Mesenchymal stem cell (in vitro differentiated cells and primary cell): ENCODE results near the gene GLO1. TPM values are rescaled to one million over a fixed set of nuclear protein-coding genes. Genes with fewer than 3 reads are reported as not detected.

ENCODE experiments used
- DNase-seq: peaks from one replicate; pipeline ENCODE4 v3.0.0-alpha.2; 2013
- H2AFZ ChIP-seq: one replicate; pipeline ENCODE4 v1.6.1; 2013; ENCODE audit warnings: low read depth, mild to moderate bottlenecking, control low read depth, inconsistent platforms, low read length, moderate library complexity
- H2AK5ac ChIP-seq: 2 replicates; pipeline ENCODE4 v1.6.1; 2013; ENCODE audit warnings: low read length, moderate library complexity, mild to moderate bottlenecking, inconsistent platforms; ENCODE audit not compliant: severe bottlenecking
- H2BK120ac ChIP-seq: one replicate; pipeline ENCODE4 v1.6.1; 2013; ENCODE audit warnings: low read depth, mild to moderate bottlenecking, inconsistent platforms, low read length, moderate library complexity
- H2BK12ac ChIP-seq, 2 experiments: one replicate each; pipeline ENCODE4 v1.6.1; 2013; ENCODE audit warnings: inconsistent platforms in 2 of 2, low read length in 2 of 2, mild to moderate bottlenecking in 2 of 2, moderate library complexity in 2 of 2, control low read depth in 1 of 2
- H2BK15ac ChIP-seq: one replicate; pipeline ENCODE4 v1.6.1; 2013; ENCODE audit warnings: mild to moderate bottlenecking, low read depth, inconsistent platforms; ENCODE audit not compliant: poor library complexity, severe bottlenecking
- H2BK5ac ChIP-seq: 2 replicates; pipeline ENCODE4 v1.6.1; 2013; ENCODE audit warnings: low read depth, mild to moderate bottlenecking, low read length, control low read depth, inconsistent platforms; ENCODE audit not compliant: poor library complexity, severe bottlenecking
- H3K14ac ChIP-seq, 2 experiments: one replicate each; pipeline ENCODE4 v1.6.1; 2013; ENCODE audit warnings: inconsistent platforms in 2 of 2, low read length in 2 of 2, control low read depth in 1 of 2, mild to moderate bottlenecking in 1 of 2, moderate library complexity in 1 of 2
- H3K18ac ChIP-seq, 2 experiments: one replicate each; pipeline ENCODE4 v1.6.1; 2013; ENCODE audit warnings: inconsistent platforms in 2 of 2, low read length in 2 of 2, control low read depth in 1 of 2, low read depth in 1 of 2, mild to moderate bottlenecking in 1 of 2
- H3K23ac ChIP-seq, 2 experiments: one replicate each; pipeline ENCODE4 v1.6.1; 2013; ENCODE audit warnings: inconsistent platforms in 2 of 2, low read length in 2 of 2, mild to moderate bottlenecking in 2 of 2, moderate library complexity in 2 of 2, control low read depth in 1 of 2
- H3K27ac ChIP-seq: 2 replicates; pipeline ENCODE4 v1.5.1; 2013; ENCODE audit warnings: mild to moderate bottlenecking, moderate library complexity, low read length, control low read depth, inconsistent platforms; ENCODE audit not compliant: poor library complexity, severe bottlenecking
- H3K27me3 ChIP-seq, 2 experiments: 2 replicates each; pipeline versions ENCODE4 v1.6.1 to v1.7.0; 2013; ENCODE audit warnings: low read length in 2 of 2, mild to moderate bottlenecking in 2 of 2, moderate library complexity in 2 of 2, control low read depth in 1 of 2, inconsistent platforms in 1 of 2; ENCODE audit not compliant: control insufficient read depth in 1 of 2, insufficient read depth in 1 of 2
- H3K36me3 ChIP-seq, 2 experiments: 2 replicates each; pipeline versions ENCODE4 v1.6.1 to v1.7.0; 2013; ENCODE audit warnings: low read length in 2 of 2, control low read depth in 1 of 2, inconsistent platforms in 1 of 2, low read depth in 1 of 2, mild to moderate bottlenecking in 1 of 2; ENCODE audit not compliant: insufficient read depth in 2 of 2, control insufficient read depth in 1 of 2
- H3K4ac ChIP-seq, 2 experiments: one replicate each; pipeline ENCODE4 v1.6.1; 2013; ENCODE audit warnings: inconsistent platforms in 2 of 2, low read length in 2 of 2, mild to moderate bottlenecking in 2 of 2, moderate library complexity in 2 of 2, control low read depth in 1 of 2, low read depth in 1 of 2
- H3K4me1 ChIP-seq: 2 replicates; pipeline ENCODE4 v1.6.1; 2013; ENCODE audit warnings: low read depth, low read length, control low read depth; ENCODE audit not compliant: control insufficient read depth, insufficient read depth
- H3K4me2 ChIP-seq: 2 replicates; pipeline ENCODE4 v1.6.1; 2013; ENCODE audit warnings: low read length, mild to moderate bottlenecking, inconsistent platforms; ENCODE audit not compliant: poor library complexity, severe bottlenecking
- H3K4me3 ChIP-seq, 2 experiments: 2 replicates each; pipeline versions ENCODE4 v1.5.1 to v1.7.0; 2013; ENCODE audit warnings: low read length in 2 of 2, mild to moderate bottlenecking in 2 of 2, control low read depth in 1 of 2, low read depth in 1 of 2; ENCODE audit not compliant: insufficient read depth in 1 of 2
- H3K79me1 ChIP-seq: replicated peaks from 2 replicates; pipeline ENCODE4 v1.6.1; 2013; ENCODE audit warnings: mild to moderate bottlenecking, control low read depth, low read length, inconsistent platforms; ENCODE audit not compliant: poor library complexity, severe bottlenecking
- H3K9ac ChIP-seq: 2 replicates; pipeline ENCODE4 v1.7.0; 2013; ENCODE audit warnings: mild to moderate bottlenecking, low read length, moderate library complexity
- H3K9me3 ChIP-seq: 2 replicates; pipeline ENCODE4 v1.7.0; 2013; ENCODE audit warnings: mild to moderate bottlenecking, low read length; ENCODE audit not compliant: control insufficient read depth
- H4K8ac ChIP-seq: one replicate; pipeline ENCODE4 v1.6.1; 2013; ENCODE audit warnings: inconsistent platforms, mild to moderate bottlenecking, low read length, moderate library complexity
- H4K91ac ChIP-seq: one replicate; pipeline ENCODE4 v1.6.1; 2013; ENCODE audit warnings: mild to moderate bottlenecking, low read length, inconsistent platforms
- WGBS: methylation state at CpG from one replicate; pipeline ENCODE4 v1.1.7; 2013; ENCODE audit warnings: mixed read lengths; 5-methylcytosine and 5-hydroxymethylcytosine counted together
- polyA plus RNA-seq, 2 experiments: library from polyadenylated mRNA; stranded (reverse); fragments of 200-250 nt; gene quantifications; one replicate each; pipeline ENCODE4 v1.2.3, GENCODE V29; 2013

Gene GLO1
- polyA plus RNA-seq (2013, experiment 1 of 2): 131 TPM
- 136 TPM for polyA plus RNA-seq (2013, experiment 2 of 2)

- peak within 1 kb of the TSS; percentile 93 for H2AFZ ChIP-seq
- no peak within 1 kb of the TSS for H2AK5ac ChIP-seq
Measured at GRCh38 chr6:38702558-38703397, at the start of gene GLO1. Gene GLO1, minus strand, starts transcription at chr6:38703145. Its CDS starts 91 bp downstream, at chr6:38703054.

GRCh38 chr6:38750968-38751615 is 48.1 kb upstream of the GLO1 start:
- H4K91ac ChIP-seq: no peak overlapping the region
- H3K4ac ChIP-seq: no peak overlapping the region
- no peak overlapping the region for H2AFZ ChIP-seq
- no peak overlapping the region for H3K14ac ChIP-seq
- no peak overlapping the region for H2AK5ac ChIP-seq
- H2BK15ac ChIP-seq: no peak overlapping the region
- no peak overlapping the region for H3K18ac ChIP-seq
- no peak overlapping the region for H3K9ac ChIP-seq
- no peak overlapping the region for H3K27ac ChIP-seq
- H3K36me3 ChIP-seq: no peaks in the 10 kb centered on the region
- no peak for DNase-seq
- H4K8ac ChIP-seq: no peak overlapping the region
- 17% methylated on average over 1 of the region's 1 CpG for WGBS
- no peaks in the 10 kb centered on the region for H3K79me1 ChIP-seq
- H2BK120ac ChIP-seq: no peak overlapping the region
- peaks cover 1% of the 10 kb centered on the region for H3K4me1 ChIP-seq
- H2BK5ac ChIP-seq: no peak overlapping the region
- peaks cover 0 to 2% of the 10 kb centered on the region in 2 experiments for H3K27me3 ChIP-seq
- no peak overlapping the region for H3K23ac ChIP-seq
- no peaks in the 10 kb centered on the region for H3K9me3 ChIP-seq
- no peak overlapping the region for H3K4me2 ChIP-seq
- H2BK12ac ChIP-seq: no peak overlapping the region
- H3K4me3 ChIP-seq: no peak overlapping the region

More at GRCh38 chr6:38702558-38703397, at the start of gene GLO1:
- H4K91ac ChIP-seq: peak within 1 kb of the TSS; percentile 21
- H3K4ac ChIP-seq: peak within 1 kb of the TSS; percentile 67 to 93
- no peak within 1 kb of the TSS for H2BK12ac ChIP-seq
- H3K4me2 ChIP-seq: peak within 1 kb of the TSS; percentile 91
- peak within 1 kb of the TSS in 1 of 2 experiments; percentile 30 for H3K14ac ChIP-seq
- peak within 1 kb of the TSS; percentile 97 for H3K9ac ChIP-seq
- peak; percentile 99 for DNase-seq
- WGBS: under 1% methylated on average over 51 of the region's 53 CpGs
- peaks cover 4 to 6% of the 10 kb centered on the region in 2 experiments for H3K36me3 ChIP-seq
- H2BK120ac ChIP-seq: no peak within 1 kb of the TSS
- no peak within 1 kb of the TSS for H2BK15ac ChIP-seq
- H3K79me1 ChIP-seq: peaks cover 10% of the 10 kb centered on the region
- H3K9me3 ChIP-seq: peaks cover 4% of the 10 kb centered on the region
- peak within 1 kb of the TSS; percentile 48 to 90 for H3K18ac ChIP-seq
- H4K8ac ChIP-seq: peak within 1 kb of the TSS; percentile 74
- H3K27me3 ChIP-seq: peaks cover 0 to 9% of the 10 kb centered on the region in 2 experiments
- H3K23ac ChIP-seq: no peak within 1 kb of the TSS
- peak within 1 kb of the TSS; percentile 73 to 92 for H3K4me3 ChIP-seq
- H3K27ac ChIP-seq: peak within 1 kb of the TSS; percentile 67
- H2BK5ac ChIP-seq: no peak within 1 kb of the TSS
- peaks cover 2% of the 10 kb centered on the region for H3K4me1 ChIP-seq

GRCh38 chr6:38749473-38749872 is 46.5 kb upstream of the GLO1 start:
- Histone ChIP-seq H4K8ac (no peak overlapping the region), H3K4ac (no peak overlapping the region), H3K27ac (no peak overlapping the region), H2AFZ (no peak overlapping the region), H2AK5ac (no peak overlapping the region), H3K18ac (no peak overlapping the region), H2BK12ac (no peak overlapping the region), H3K4me1 (peaks cover 1% of the 10 kb centered on the region), H3K4me3 (no peak overlapping the region), H4K91ac (no peak overlapping the region), H2BK5ac (no peak overlapping the region), H3K79me1 (no peaks in the 10 kb centered on the region), H3K23ac (no peak overlapping the region), H2BK120ac (no peak overlapping the region), H3K9me3 (no peaks in the 10 kb centered on the region), H3K36me3 (no peaks in the 10 kb centered on the region), H3K14ac (no peak overlapping the region), H3K9ac (no peak overlapping the region), H3K4me2 (no peak overlapping the region), H2BK15ac (no peak overlapping the region), H3K27me3 (peaks cover 0 to 16% of the 10 kb centered on the region in 2 experiments)
- no CpG with 5 or more reads among the region's 1 CpG for WGBS
- DNase-seq: no peak

- Histone ChIP-seq H4K91ac (no peak overlapping the region), H3K18ac (no peak overlapping the region), H2AK5ac (no peak overlapping the region), H2BK5ac (no peak overlapping the region), H3K4me1 (no peaks in the 10 kb centered on the region), H2BK120ac (no peak overlapping the region), H3K4me2 (no peak overlapping the region), H3K4ac (no peak overlapping the region), H3K9ac (no peak overlapping the region), H3K27me3 (peaks cover 0 to 27% of the 10 kb centered on the region in 2 experiments), H3K27ac (no peak overlapping the region), H4K8ac (no peak overlapping the region), H2BK12ac (no peak overlapping the region), H3K23ac (no peak overlapping the region), H3K9me3 (peaks cover 5% of the 10 kb centered on the region), H3K36me3 (no peaks in the 10 kb centered on the region), H3K79me1 (no peaks in the 10 kb centered on the region), H2AFZ (no peak overlapping the region), H2BK15ac (no peak overlapping the region), H3K4me3 (no peak overlapping the region), H3K14ac (no peak overlapping the region)
- no peak for DNase-seq
- WGBS: 82% methylated on average over 1 of the region's 5 CpGs
Measured at GRCh38 chr6:38739532-38739931, 36.6 kb upstream of the GLO1 start.
